Esophagus squamous epithelium (tissue), 5 donors: ENCODE measurements around the gene MMP3. TPM values are rescaled to one million over a fixed set of nuclear protein-coding genes. Genes with fewer than 3 reads are reported as not detected.

Source experiments
- DNase-seq: peaks from one replicate; lab custom pipeline; 2025; lab: John Stamatoyannopoulos, UW
- H3K27ac ChIP-seq, 4 donors: fragments of 200-600 bp; sonication (generic); one replicate each; pipeline ENCODE4 v1.5.1; 2016 to 2019; ENCODE audit warnings: mild to moderate bottlenecking in 1 of 4
- H3K27me3 ChIP-seq, 4 donors: fragments of 200-600 bp; sonication (generic); 1 replicate in 3 of 4; 2 replicates in 1 of 4; pipeline versions ENCODE4 v1.5.1 to v1.6.0; 2017 to 2021; ENCODE audit warnings: antibody characterized with exemption in 1 of 4
- H3K36me3 ChIP-seq, 3 donors: fragments of 200-600 bp; sonication (generic); one replicate each; pipeline ENCODE4 v1.5.1; 2016 to 2019
- H3K4me1 ChIP-seq, 3 donors: fragments of 200-600 bp; sonication (generic); one replicate each; pipeline ENCODE4 v1.5.1; 2017 to 2019
- H3K4me3 ChIP-seq, 4 donors: fragments of 200-600 bp; sonication (generic); 1 replicate in 3 of 4; 2 replicates in 1 of 4; pipeline ENCODE4 v1.5.1; 2016 to 2019; ENCODE audit warnings: mild to moderate bottlenecking in 2 of 4, moderate library complexity in 1 of 4
- H3K9me3 ChIP-seq, 3 donors: fragments of 200-600 bp; sonication (generic); one replicate each; pipeline ENCODE4 v1.5.1; 2016 to 2019
- POLR2A ChIP-seq, 4 donors: fragments of 450-650 bp; IDR thresholded peaks; one replicate each; pipeline ENCODE4 v1.6.1; 2017; ENCODE audit warnings: antibody characterized with exemption in 4 of 4, mild to moderate bottlenecking in 4 of 4, moderate library complexity in 3 of 4
- WGBS, 2 donors: methylation state at CpG; one replicate each; pipeline ENCODE4 v1.1.5; 2018; 5-methylcytosine and 5-hydroxymethylcytosine counted together
- intact Hi-C: fragments of 100-400 bp; cut with DNase I; formaldehyde crosslinking; loops from one replicate; pipeline ENCODE4 v1.15.0; 2022
- total RNA-seq, 4 donors: library from RNA; depleted of rRNA; stranded (reverse); fragments of >200 nt; gene quantifications; one replicate each; pipeline ENCODE4 v1.1.0, GENCODE V29; 2016
- TF ChIP-seq, protein P1 (sequence below), 6 experiments: fragments of 450-650 bp in 4 of 6; fragments of 200-600 bp in 2 of 6; sonication (generic) in 2 of 6; IDR thresholded peaks; one replicate each; pipeline ENCODE4 v1.5.1; 2016 to 2019; ENCODE audit warnings: antibody characterized with exemption in 6 of 6, mild to moderate bottlenecking in 4 of 6, moderate library complexity in 4 of 6
- donor health status: DM: yes; HTN: yes; CAD: no.

Gene MMP3
- total RNA-seq, 4 donors from 2014 or later, result not detected

GRCh38 chr11:102842930-102843329 is 479 bp downstream of the MMP3 start:
- Histone ChIP-seq H3K4me3 (no peak overlapping the region), H3K4me1 (peaks cover 0 to 8% (median 0%) of the 10 kb centered on the region in 3 donors), H3K9me3 (no peaks in the 10 kb centered on the region), H3K27ac (no peak overlapping the region), H3K36me3 (no peaks in the 10 kb centered on the region), H3K27me3 (peaks cover 0 to 55% (median 0%) of the 10 kb centered on the region in 4 donors)
- WGBS, 2 donors, result 16 to 32% methylated on average over 1 of the region's 1 CpG
- TF ChIP-seq POLR2A (IDR thresholded peaks at IDR 0.05), result no peak
- TF ChIP-seq, protein P1, sequence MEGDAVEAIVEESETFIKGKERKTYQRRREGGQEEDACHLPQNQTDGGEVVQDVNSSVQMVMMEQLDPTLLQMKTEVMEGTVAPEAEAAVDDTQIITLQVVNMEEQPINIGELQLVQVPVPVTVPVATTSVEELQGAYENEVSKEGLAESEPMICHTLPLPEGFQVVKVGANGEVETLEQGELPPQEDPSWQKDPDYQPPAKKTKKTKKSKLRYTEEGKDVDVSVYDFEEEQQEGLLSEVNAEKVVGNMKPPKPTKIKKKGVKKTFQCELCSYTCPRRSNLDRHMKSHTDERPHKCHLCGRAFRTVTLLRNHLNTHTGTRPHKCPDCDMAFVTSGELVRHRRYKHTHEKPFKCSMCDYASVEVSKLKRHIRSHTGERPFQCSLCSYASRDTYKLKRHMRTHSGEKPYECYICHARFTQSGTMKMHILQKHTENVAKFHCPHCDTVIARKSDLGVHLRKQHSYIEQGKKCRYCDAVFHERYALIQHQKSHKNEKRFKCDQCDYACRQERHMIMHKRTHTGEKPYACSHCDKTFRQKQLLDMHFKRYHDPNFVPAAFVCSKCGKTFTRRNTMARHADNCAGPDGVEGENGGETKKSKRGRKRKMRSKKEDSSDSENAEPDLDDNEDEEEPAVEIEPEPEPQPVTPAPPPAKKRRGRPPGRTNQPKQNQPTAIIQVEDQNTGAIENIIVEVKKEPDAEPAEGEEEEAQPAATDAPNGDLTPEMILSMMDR (IDR thresholded peaks at IDR 0.05), result no peak
- no peak for DNase-seq
- intact Hi-C loops, result no loop called here

- DNase-seq, result no peak
- TF ChIP-seq, protein P1 (IDR thresholded peaks at IDR 0.05), result no peak
- TF ChIP-seq POLR2A (IDR thresholded peaks at IDR 0.05), result no peak
- Histone ChIP-seq H3K4me1 (no peaks in the 10 kb centered on the region), H3K27ac (no peak overlapping the region), H3K27me3 (peaks cover 0 to 37% (median 0%) of the 10 kb centered on the region in 4 donors), H3K36me3 (no peaks in the 10 kb centered on the region), H3K9me3 (no peaks in the 10 kb centered on the region), H3K4me3 (no peak overlapping the region)
- intact Hi-C loops, result no loop called here
- WGBS, 2 donors, result 32 to 47% methylated on average over 5 of the region's 5 CpGs
Measured at GRCh38 chr11:102840018-102840417, 3.4 kb downstream of the MMP3 start.

DNA sequence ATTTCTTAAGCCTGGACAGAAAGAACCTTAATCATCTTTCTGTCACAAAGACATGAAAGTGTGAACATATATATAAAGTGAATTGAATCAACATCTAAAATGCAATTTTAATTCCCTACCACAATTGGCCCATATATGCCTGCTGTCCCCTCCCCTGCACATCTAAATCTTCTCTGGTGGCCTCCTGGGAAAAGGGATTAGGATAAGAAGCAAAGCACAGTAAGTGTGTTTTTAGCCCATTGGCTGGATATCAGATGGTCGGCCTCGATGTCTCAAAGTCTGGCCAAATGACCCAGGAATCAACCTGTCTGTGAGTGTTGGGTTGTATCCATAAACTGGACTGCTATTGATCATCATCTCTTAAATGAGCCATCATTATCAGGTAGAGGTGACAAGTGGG is 5.8 kb downstream of the MMP3 start:
- DNase-seq, result no peak
- 100% methylated on average over 2 of the region's 2 CpGs for WGBS, 2 donors
- Histone ChIP-seq H3K9me3 (no peaks in the 10 kb centered on the region), H3K36me3 (no peaks in the 10 kb centered on the region), H3K27ac (no peak overlapping the region), H3K4me3 (no peak overlapping the region), H3K27me3 (peaks cover 0 to 16% (median 0%) of the 10 kb centered on the region in 4 donors), H3K4me1 (no peaks in the 10 kb centered on the region)
- intact Hi-C loops, result no loop called here
- TF ChIP-seq, protein P1 (IDR thresholded peaks at IDR 0.05), result no peak
- no peak for TF ChIP-seq POLR2A (IDR thresholded peaks at IDR 0.05)

GRCh38 chr11:102837156-102837555 is 6.3 kb downstream of the MMP3 start:
- intact Hi-C loops, result no loop called here
- H3K4me3 ChIP-seq, result no peak overlapping the region
- H3K4me1 ChIP-seq, result no peaks in the 10 kb centered on the region
- H3K9me3 ChIP-seq, result no peaks in the 10 kb centered on the region
- peaks cover 0 to 16% (median 0%) of the 10 kb centered on the region in 4 donors for H3K27me3 ChIP-seq
- no peak overlapping the region for H3K27ac ChIP-seq
- DNase-seq, result no peak
- no peaks in the 10 kb centered on the region for H3K36me3 ChIP-seq
- TF ChIP-seq POLR2A (IDR thresholded peaks at IDR 0.05), result no peak
- TF ChIP-seq, protein P1 (IDR thresholded peaks at IDR 0.05), result no peak
- 71 to 81% methylated on average over 2 of the region's 2 CpGs for WGBS, 2 donors

DNA sequence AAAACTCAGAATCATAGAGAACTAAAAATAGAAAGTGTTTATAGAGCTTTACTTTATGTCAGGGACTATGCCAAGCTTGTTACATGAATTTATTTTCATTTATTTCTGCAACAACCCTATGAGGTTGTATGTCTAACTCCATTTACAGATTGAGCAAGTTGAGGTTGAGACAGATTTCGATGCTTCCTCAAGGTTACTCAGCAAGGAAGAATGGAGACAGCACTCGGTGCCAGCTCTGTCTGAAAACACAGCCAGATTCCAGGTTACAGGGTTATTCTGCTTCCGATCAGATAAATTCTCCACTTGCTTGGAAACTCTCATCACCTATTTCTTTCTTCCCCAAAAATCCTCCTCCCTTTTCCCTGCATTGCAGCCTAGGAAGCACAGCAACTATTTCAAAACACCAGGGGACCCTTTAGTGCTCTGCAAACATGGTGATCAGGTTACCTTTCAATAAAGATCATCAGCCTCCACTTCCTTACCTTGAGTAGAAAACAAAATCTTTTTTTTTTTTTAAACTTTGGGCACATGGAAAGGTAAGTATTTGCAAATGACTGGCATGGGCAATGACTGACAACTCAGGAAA is 7.0 kb downstream of the MMP3 start:
- Histone ChIP-seq H3K27ac (no peak overlapping the region), H3K4me3 (no peak overlapping the region), H3K36me3 (no peaks in the 10 kb centered on the region), H3K9me3 (no peaks in the 10 kb centered on the region), H3K27me3 (peaks cover 0 to 14% (median 0%) of the 10 kb centered on the region in 4 donors), H3K4me1 (no peaks in the 10 kb centered on the region)
- intact Hi-C loops, result no loop called here
- TF ChIP-seq, protein P1 (IDR thresholded peaks at IDR 0.05), result no peak
- no peak for TF ChIP-seq POLR2A (IDR thresholded peaks at IDR 0.05)
- 33 to 40% methylated on average over 3 of the region's 3 CpGs for WGBS, 2 donors
- DNase-seq, result no peak
